Measurements from ENCODE around the gene TNRC6B.
A peak's percentile ranks its signal among the peaks of the same experiment; 100 is the strongest.
"Not testable (repeated sequence)": the region's sequence is repeated elsewhere in the genome, so short reads cannot be mapped to it uniquely, and the experiment has no call there.

TNRC6B gene

DNA sequence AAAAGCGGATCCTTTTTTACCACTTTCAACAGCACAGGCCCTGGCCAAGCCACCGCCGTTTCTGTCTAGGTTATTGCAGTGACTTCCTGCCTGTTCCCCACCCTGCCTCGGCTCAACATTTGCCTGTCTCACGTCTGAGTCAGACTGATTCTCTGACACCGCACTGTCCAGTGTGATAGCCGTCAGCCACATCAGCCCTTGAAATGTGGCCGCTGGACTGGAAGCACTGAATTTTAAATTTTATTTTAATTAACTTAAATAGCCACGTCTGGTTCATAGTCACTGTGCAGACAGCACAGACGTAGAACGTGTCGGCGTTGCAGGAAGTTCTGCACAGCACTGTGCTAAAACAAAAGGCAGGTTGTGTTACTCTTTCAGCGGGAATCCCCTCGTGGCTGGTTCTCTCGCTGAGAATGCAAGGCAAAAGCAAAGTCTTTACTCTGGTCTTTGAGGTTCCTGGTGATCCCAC is 112.3 kb downstream of the TNRC6B start:
- DNase-seq (ENCODE audit: low read depth, low spot score) = no peak

DNA sequence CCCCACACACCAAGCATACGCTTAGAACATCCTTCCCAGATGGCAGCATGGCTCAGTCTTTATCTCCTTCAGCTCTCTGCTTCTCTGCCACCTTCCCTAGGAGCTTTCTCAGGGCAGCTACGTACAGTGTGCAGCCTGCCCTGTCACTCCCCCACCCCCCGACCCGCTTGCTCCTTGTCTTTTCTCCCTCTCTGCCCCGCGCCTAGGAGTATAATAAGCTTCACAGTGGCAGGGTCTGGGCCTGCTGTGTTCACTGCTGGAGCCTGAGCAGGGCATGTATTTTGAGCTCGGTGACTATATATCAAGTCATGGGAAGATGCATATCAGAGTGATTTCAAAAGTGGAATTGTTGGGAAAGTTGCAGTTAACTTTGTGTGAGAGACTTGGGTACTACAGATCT is 112.8 kb downstream of the TNRC6B start:
- DNase-seq (ENCODE audit: low read depth, low spot score) = no peak

DNA sequence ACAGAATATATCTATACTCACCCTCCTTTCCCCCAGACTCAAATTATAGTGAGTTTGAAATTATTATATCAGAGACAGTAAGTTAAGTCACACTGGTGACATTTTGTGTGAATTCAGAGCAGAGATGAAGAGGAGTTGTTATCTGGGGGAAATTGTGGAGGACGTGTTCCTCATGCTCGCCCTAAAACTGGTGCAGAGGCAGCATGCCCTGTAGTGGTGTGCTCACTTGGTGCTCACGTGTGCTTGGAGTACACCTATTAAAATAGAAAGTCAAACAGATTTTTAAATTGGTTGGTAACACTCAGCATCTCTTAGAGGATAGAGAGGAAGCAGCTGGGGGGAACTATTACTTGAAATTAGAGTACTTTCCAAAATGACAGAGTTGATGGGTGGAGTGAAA is 117.0 kb downstream of the TNRC6B start:
- no peak for DNase-seq (ENCODE audit: low read depth, low spot score)

DNA sequence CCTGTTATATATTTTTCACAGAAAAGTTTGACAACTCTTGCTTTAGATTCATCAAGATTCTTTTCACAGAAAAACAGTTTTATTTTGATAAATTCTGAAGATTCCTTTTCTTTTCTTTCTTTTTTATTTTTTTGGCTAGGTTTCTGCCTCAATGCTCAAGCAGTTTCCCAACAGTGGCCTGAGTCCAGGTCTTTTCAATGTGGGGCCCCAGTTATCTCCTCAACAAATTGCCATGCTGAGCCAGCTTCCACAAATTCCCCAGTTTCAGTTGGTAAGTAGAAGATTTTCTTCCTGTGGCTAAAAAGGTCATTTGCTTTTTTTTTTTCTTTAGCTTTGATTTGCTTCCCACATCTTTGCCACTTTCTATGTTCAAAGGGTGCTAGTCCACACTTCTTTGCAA is 122.6 kb downstream of the TNRC6B start:
- no peak for DNase-seq (ENCODE audit: low read depth, low spot score)

DNA sequence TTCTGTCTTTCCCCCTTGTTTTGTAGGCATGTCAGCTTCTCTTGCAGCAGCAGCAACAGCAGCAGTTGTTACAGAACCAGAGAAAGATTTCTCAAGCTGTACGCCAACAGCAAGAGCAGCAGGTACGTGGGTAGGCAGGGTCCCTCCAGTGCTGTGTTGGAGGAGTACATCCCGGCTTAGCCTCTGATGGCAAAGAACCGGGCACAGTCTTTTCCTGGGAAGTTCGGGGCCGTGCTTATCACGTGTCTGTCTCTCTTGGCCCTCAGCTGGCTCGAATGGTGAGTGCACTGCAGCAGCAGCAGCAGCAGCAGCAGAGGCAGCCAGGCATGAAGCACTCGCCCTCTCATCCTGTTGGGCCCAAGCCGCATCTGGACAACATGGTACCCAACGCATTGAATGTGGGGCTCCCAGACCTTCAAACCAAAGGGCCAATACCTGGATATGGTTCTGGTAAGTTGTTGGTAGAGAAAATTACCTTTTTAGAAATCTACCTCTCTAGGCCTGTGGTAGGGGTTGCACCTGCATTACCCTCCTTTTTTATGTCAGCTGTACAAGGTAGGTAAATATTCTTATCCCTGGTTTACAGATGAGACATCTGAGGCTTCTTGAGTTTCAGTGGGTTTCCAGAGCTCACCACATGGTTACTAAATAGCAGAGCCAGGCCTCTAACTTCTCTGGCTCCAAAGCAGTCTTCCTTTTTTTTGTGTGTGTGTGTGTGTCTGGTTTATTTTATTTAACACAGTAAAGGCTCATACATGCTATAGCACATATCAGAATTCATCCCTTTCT is 123.4 kb downstream of the TNRC6B start:
- no peak for DNase-seq (ENCODE audit: low read depth, low spot score)

DNA sequence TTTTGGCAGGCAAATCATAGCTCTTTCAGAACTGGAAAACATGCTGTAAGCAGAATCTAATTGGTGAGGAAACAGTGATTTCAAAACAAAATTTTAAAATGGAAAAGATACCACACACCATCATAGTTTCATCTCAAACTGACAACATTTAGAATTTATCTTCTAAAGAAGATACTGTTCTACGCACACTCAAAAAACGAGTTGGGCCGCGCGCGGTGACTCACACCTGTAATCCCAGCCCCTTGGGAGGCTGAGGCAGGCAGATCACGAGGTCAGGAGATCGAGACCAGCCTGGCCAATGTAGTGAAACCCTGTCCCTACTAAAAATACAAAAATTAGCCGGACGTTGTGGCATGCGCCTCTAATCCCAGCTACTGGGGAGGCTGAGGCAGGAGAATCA is 124.4 kb downstream of the TNRC6B start:
- no peak for DNase-seq (ENCODE audit: low read depth, low spot score)

DNA sequence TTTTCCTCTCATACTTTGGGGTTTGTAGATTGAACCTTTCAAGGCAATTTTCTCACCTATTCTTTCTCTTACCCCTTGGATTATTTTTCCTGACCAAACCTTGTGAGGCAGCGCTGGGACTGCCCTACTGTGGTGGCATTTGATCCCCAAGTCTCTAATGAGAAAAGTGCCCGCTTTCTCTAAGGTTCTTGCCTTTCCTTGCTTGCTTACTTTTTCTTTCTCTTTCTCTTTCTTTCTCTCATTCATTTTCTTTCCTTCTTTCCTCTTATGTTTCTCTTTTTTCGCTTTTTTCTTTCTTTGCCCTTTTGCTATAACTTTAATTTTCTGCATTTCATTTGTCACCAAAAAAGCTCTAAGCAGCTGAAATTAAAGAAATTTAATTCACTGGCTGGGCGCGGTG is 127.9 kb downstream of the TNRC6B start:
- no peak for DNase-seq (ENCODE audit: low read depth, low spot score)

DNA sequence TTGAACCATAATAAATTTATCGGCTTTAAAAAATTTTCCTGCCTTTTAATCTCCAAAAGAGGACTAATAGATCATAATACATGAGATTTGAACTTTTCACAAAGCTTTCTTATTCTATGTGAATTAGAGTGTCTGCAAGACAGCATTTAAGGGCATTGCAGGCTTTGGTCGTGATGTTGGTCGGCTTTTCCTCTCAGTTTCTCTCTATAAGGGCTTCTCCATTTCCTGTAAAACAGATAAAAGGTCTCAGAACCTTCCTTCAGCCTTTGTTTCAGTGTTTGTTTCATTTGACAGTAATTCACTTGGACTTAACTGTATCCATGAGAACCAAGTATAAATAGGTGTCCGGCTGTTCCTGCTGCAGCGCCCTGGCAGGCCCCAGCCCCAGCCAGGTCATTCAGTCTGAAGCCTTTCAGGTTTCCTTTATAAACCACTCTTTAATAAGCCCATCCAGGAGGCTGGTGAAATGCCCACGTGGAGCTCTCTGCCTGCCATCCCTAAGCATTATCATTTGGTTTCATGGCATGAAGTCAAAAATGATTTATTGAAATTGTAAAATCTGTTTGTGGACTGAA is 131.4 kb downstream of the TNRC6B start:
- DNase-seq (ENCODE audit: low read depth, low spot score) = no peak

DNA sequence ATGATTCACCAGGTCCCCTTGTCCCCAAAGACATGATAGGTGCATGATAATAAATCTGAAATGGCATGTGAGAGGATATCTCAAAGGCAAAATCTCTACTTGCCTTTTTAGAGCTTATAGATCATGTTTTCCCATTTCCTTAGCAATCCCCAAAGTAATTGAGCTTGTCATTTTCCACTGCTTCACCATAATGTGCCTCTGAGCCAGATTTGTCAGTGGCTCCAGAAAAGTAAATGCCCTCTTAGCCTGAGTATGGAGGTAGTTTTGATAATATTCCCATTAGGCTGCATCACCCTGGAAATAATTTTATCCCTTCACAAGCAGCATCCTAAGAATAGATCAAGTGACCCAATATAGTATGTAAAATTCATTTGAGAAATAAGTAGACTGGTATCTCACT is 131.9 kb downstream of the TNRC6B start:
- no peak for DNase-seq (ENCODE audit: low read depth, low spot score)

DNA sequence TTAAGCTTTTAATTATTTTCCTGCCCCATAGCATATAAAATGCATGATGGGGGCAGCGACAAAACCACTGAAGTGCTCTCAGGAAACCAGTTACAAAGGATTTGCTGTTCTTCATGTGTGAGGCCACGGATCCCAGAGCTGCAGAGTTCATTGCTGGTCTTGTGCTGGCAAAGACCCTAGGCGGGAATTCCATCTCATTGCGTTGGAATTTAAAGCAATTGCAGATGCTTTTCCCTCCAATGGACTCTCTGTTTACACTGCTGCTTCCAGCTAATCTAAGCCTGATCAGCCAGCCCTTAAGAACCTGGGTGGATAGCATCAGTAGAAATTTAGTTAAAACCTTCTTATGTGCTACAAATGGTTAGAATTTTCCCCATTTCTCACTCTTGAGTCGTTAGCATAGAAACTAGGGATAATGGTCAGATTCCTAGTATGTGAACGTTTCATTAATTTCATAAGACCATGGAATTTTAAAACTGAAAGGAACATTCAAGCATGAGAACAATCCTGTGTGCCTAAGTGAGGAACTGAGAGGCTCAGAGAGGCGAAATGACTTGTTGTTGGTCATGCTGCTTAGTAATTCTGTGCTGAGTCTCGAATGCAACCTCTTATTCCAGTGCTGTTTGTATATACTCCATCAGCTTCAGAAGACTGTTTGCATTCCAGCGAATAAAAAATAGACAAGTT is 132.5 kb downstream of the TNRC6B start:
- DNase-seq (ENCODE audit: low read depth, low spot score) = peak; percentile 71

DNA sequence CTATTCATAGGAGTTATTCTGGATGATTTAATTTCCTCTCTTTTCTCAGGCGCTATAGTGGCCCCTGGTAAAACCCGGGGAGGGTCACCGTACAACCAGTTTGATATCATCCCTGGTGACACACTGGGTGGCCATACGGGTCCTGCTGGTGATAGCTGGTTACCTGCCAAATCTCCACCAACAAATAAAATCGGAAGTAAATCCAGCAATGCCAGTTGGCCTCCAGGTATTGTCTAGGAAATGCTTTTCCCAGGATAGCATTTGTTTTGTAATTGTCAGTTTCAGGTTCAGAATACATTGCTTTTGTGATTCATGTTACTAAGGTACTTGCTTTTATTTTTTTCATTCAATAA is 133.0 kb downstream of the TNRC6B start:
- DNase-seq (ENCODE audit: low read depth, low spot score) = no peak

DNA sequence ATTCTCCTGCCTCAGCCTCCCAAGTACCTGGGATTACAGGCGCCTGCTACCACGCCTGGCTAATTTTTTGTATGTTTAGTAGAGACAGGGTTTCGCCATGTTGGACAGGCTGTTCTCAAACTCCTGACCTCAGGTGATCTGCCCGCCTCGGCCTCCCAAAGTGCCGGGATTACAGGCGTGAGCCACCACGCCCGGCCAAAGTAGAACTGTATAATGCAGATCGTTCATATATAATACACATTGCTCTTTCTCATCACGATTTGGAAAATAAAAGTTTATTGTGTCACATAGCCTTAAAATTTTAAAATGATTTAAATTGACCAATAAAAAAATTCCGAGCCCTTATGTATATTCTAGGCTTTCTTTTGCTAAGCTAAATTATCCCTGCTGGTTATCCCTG is 133.9 kb downstream of the TNRC6B start:
- not testable (repeated sequence) for DNase-seq (ENCODE audit: low read depth, low spot score)

DNA sequence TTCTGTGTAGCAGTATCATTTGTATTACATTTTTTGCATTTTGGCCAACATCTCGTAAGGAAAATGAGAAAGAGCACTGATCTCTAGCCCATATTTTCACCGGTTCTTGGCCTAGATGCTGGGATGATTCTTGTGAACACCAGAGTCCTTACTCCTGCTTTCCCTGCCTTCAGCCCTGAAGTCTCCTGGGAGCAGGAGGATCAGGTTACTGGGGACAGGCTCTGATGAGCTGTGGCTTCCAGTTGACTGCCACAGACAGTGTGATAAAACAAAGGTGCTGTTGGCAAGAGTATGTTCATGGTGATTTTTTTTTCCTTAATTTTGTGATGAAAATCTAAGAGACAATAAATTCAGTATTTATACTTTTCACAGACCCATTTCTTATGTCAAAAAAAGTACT is 134.3 kb downstream of the TNRC6B start:
- DNase-seq (ENCODE audit: low read depth, low spot score) = no peak

DNA sequence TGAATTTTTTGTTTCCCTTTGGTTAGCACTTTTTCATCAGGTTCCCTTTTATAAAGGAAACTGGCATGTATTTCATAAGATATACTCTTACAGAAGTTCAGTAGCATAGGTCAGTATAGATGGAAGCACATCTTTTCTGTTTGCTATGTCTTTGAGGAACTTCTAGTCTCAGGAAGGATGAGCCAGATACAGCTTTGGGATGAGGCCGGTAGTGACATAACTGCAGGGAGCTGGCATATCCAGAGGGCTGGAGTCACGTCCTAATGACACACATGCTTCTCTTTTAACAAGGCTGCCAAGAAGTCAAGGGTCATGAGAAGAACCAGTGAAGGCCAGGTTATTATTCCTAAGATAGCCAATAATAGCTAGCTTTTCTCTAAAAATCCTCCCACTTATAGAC is 135.3 kb downstream of the TNRC6B start:
- DNase-seq (ENCODE audit: low read depth, low spot score) = no peak

DNA sequence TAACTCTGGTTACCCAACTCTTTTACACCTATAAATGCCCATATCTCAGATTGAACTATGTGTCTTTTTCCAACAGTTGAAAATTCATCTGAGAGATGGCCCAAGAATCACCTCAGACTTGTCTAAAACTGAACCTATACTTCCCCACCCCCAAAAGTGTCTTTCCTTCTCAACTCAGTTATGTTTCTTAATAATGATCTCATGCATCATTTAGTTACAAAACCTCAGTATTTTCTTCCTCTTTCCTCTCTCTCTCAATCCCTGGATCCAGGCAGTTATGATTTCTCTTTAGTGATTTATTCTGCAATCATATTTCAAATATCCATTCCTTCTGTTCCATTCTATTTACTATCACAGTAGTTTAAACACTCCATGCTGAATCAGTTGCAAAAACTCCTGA is 136.3 kb downstream of the TNRC6B start:
- DNase-seq (ENCODE audit: low read depth, low spot score) = no peak

DNA sequence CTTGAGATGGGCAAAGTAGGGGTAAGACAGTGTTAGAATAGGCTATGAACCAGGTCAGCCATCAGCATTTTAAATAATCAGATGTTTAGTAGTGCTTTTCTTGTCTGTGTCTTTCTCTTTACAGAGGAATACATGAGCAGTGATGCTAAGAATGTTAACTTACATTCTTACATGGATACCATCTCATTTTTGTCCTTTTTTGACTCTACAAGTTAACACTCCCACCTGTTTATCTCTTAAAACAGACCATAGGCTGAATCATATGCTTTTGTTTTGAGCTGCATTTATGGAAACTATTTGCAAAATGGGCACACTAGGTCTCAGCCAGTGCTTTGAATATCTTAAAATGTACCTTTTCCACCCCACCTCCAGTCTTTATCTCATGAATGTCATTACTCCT is 143.0 kb downstream of the TNRC6B start:
- no peak for DNase-seq (ENCODE audit: low read depth, low spot score)

DNA sequence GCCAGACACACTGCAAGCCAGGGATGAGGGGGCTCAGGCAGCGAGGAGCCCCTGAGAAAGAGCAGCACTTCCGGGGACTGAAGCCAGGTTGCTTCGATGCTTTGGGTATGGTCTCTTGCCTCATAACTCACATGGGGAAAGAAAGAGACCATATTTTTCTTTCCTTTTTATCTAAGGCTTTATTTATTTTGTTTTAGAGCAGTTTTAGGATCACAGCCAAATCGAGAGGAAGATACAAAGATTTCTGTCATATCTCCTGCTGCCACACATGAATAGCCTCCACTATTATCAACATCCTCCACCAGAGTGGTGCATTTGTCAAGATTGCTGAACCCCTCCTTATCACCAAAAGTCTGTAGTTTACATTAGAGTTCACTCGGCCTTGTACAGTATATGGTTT is 144.3 kb downstream of the TNRC6B start:
- DNase-seq (ENCODE audit: low read depth, low spot score) = no peak

DNA sequence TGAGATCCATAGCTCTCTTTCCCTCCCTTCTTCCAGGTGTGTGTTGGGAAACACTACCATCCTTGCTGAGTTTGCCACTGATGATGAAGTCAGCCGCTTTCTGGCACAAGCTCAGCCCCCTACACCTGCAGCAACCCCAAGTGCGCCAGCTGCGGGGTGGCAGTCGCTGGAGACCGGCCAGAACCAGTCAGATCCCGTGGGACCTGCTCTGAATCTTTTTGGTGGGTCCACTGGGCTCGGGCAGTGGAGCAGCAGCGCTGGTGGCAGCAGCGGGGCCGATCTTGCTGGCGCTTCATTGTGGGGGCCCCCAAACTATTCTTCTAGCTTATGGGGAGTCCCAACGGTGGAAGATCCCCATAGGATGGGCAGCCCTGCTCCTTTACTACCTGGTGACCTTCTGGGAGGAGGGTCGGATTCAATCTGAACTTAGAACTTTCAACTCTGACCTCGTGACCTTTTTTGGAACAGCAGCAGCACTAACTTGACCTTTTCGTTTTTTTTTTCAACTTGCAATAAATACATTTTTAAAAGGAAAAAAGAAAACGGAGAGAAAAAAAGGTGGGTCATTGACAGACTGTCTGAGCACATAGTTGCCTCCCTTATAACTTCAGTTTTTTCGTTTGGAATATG is 145.2 kb downstream of the TNRC6B start:
- DNase-seq (ENCODE audit: low read depth, low spot score) = no peak

DNA sequence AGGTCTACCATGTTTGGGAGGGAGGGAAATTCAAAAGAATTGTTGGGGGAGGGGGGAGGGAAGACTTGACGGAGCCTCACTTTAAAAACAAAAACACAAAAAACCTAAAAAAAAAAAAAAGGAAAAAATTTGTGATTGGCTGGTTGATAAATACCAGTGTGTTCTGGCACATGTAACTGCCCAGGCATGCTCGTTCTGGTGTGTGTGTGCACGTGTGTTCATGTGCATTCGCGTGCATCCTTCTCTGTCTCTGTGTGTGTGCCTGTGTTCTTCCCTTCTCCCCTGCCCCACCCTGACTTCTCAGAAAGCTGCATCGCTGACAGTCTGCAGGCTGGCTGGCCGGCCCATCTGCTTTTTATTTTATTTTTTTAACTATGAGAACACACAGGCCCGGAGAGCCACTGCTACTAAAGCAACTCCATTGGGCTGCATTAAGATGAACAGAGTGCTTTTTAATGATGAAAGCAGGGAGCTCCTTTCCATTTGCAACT is 146.0 kb downstream of the TNRC6B start:
- no peak for DNase-seq (ENCODE audit: low read depth, low spot score)

DNA sequence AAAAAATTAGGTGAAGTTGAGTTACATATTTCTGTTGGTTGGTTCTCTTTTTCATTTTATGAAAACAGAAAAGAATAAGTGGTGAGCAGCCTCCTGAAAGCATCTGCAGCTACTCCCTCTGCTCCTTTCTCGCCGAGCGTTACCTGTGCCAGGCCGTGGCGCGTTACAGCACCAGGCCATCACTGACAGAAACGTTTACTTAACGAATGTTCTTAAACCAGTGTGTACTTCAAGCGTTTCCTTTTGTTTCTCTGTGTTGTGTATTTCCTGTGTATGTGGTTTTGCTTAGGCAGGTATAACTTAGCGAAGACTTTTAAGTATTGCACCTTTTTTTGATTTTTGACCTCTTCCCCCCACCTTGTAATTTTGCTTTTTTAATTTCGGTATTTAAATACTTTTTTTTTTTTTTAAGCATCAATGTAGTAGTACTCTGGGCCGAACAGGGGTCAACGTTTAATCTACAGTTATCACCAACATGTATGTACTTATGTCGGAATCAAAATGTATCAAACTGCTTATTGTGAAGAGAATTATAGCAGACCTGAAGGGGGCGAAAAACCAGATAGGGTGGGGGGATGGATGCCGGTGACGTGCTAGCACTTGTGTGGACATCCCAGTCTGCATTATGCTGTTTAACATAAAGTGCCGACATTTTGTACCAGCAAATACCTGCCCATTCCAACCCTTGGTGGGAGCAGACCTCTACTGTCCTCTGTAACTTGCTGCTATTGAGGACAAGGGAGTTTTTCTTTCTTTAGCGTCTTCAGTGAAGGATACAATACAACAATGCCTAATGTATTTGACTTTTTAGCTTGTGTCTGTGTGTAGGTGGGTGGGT is 147.0 kb downstream of the TNRC6B start:
- no peak for DNase-seq (ENCODE audit: low read depth, low spot score)

DNA sequence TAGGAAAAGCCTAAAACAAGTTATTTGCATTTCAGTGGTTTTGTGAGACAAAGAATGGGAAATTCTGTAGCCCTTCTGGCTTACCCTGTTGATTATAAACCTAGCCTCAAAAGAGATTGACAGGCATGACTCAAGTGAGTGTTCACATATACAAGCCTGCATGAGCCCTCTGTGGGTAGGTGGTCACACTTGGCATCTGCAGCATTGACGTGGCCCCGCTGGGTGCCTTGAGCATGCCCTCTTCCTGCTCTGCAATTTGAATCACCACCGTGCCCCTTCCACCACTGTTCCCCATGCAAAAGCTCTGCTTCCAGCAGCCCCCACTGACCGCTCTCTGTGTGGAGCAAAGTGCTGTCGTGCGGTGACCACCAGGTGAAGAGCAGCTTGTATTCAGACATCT is 147.6 kb downstream of the TNRC6B start:
- no peak for DNase-seq (ENCODE audit: low read depth, low spot score)

Measured in smooth muscle cell of the brain vasculature (primary cell).